OCI-LY7 (cell line): ENCODE data around the gene TPCN1. TPM values are rescaled to one million over a fixed set of nuclear protein-coding genes. Genes with fewer than 3 reads are reported as not detected.

ENCODE experiments used
- BruUV-seq: library from RNA; stranded (reverse); fragments of 400-500 nt; replicated peaks from 2 replicates; lab custom pipeline; 2021; lab: Mats Ljungman, UMichigan
- CTCF ChIA-PET: fragments of 300-600 bp; sonication (Branson Sonifier 250); formaldehyde crosslinking; loops from one replicate; lab custom pipeline; 2022; ENCODE audit warnings: antibody characterized with exemption; ENCODE audit not compliant: unreplicated experiment; lab: Charles Lee
- POLR2A ChIA-PET: fragments of 300-600 bp; sonication (Branson Sonifier 250); formaldehyde crosslinking; loops from one replicate; lab custom pipeline; 2022; ENCODE audit warnings: antibody characterized with exemption; lab: Charles Lee
- DNase-seq: peaks from one replicate; pipeline ENCODE4 v3.0.0-alpha.2; 2015; ENCODE audit warnings: low spot score
- H2AFZ ChIP-seq: fragments of 200-600 bp; sonication (generic), shearing (Covaris generic); 2 replicates; pipeline ENCODE4 v1.6.1; 2014; ENCODE audit warnings: mild to moderate bottlenecking, antibody characterized with exemption, low read length, moderate library complexity
- H3K27ac ChIP-seq: fragments of 200-600 bp; sonication (generic); 2 replicates; pipeline ENCODE4 v1.5.1; 2014; ENCODE audit warnings: mixed run types, low read depth, mild to moderate bottlenecking, moderate library complexity, low read length, inconsistent platforms; ENCODE audit not compliant: poor library complexity, severe bottlenecking
- H3K36me3 ChIP-seq: fragments of 200-600 bp; sonication (generic); 2 replicates; pipeline ENCODE4 v1.6.1; 2014; ENCODE audit warnings: mild to moderate bottlenecking, antibody characterized with exemption, low read length, moderate library complexity, mixed read lengths; ENCODE audit not compliant: insufficient read depth
- H3K4me1 ChIP-seq: fragments of 200-600 bp; sonication (generic); 2 replicates; pipeline ENCODE4 v1.5.1; 2014; ENCODE audit warnings: mild to moderate bottlenecking, low read length; ENCODE audit not compliant: insufficient read depth, poor library complexity, severe bottlenecking
- H3K4me2 ChIP-seq: fragments of 200-600 bp; sonication (generic); 2 replicates; pipeline ENCODE4 v1.6.1; 2014; ENCODE audit warnings: mild to moderate bottlenecking, low read length
- H3K4me3 ChIP-seq: fragments of 200-600 bp; sonication (generic); 2 replicates; pipeline ENCODE4 v1.5.1; 2014; ENCODE audit warnings: mild to moderate bottlenecking, low read depth, low read length; ENCODE audit not compliant: poor library complexity, severe bottlenecking
- H3K79me2 ChIP-seq: fragments of 200-600 bp; sonication (generic); 2 replicates; pipeline ENCODE4 v1.6.1; 2016; ENCODE audit warnings: low read depth, mild to moderate bottlenecking, low read length, moderate library complexity, mixed read lengths; ENCODE audit not compliant: insufficient read depth
- H3K9me2 ChIP-seq: fragments of 200-600 bp; sonication (generic); 2 replicates; pipeline ENCODE4 v1.6.1; 2016; ENCODE audit warnings: mild to moderate bottlenecking, low read length, mixed read lengths; ENCODE audit not compliant: insufficient read depth
- H3K9me3 ChIP-seq: fragments of 200-600 bp; sonication (generic); 2 replicates; pipeline ENCODE4 v1.6.1; 2014; ENCODE audit warnings: mild to moderate bottlenecking, mixed run types, low read length, mixed read lengths
- H4K20me1 ChIP-seq: fragments of 200-600 bp; sonication (generic); 2 replicates; pipeline ENCODE4 v1.6.1; 2014; ENCODE audit warnings: mild to moderate bottlenecking, antibody characterized with exemption, low read length, moderate library complexity, mixed read lengths; ENCODE audit not compliant: insufficient read depth
- EZH2phosphoT487 ChIP-seq: fragments of 200-600 bp; sonication (generic); IDR thresholded peaks from 2 replicates; pipeline ENCODE4 v1.6.1; 2018; ENCODE audit warnings: low read depth, borderline replicate concordance, mild to moderate bottlenecking, mixed run types, antibody characterized with exemption, low read length, moderate library complexity, mixed read lengths
- intact Hi-C: fragments of 100-400 bp; cut with micrococcal nuclease; formaldehyde crosslinking; loops from one replicate; pipeline ENCODE4 v1.10.0; 2022; ENCODE audit not compliant: unreplicated experiment
- total RNA-seq, 2 experiments: library from RNA; depleted of rRNA in 1 of 2; stranded (reverse); fragments of >200 nt in 1 of 2; shearing (Covaris generic) in 1 of 2; gene quantifications; 2 replicates each; pipeline ENCODE4 v1.2.3, GENCODE V29; 2014 to 2022
- TF ChIP-seq, protein P1 (sequence below): fragments of 200-600 bp; sonication (generic); conservative IDR thresholded peaks from 2 replicates; pipeline ENCODE4 v1.5.1; 2014; ENCODE audit warnings: mild to moderate bottlenecking, antibody characterized with exemption, low read length, moderate library complexity, mixed read lengths

The TPCN1 gene
- total RNA-seq, 2 experiments from 2014 or later = 96.0 to 160 TPM

DNA sequence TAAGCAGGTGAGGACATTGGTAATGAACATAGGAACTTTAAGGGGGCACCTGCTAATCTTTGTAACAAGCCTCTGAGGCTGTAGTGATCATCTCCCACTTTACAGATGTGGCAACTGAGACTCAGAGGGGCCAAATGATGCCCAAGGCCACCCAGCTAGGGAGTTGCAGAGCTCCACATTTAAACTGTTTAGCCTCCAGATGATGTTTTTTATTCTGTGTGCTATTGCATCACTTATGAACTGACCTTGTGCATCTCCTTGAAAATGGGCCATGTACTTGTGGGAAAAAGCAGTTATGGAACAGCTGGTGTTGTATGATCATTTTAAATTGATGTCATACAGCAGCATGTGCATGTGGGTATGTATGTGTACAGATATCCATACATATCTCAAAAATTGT lies 41.4 kb downstream of the TPCN1 start:
- ChIA-PET POLR2A (no interaction called here), CTCF (no interaction called here)
- Histone ChIP-seq H2AFZ (no peak overlapping the region), H3K36me3 (peaks cover 90% of the 10 kb centered on the region), H4K20me1 (no peaks in the 10 kb centered on the region), H3K9me3 (no peaks in the 10 kb centered on the region), H3K27ac (peak overlapping the region; percentile 59), H3K4me3 (no peak overlapping the region), H3K9me2 (no peaks in the 10 kb centered on the region), H3K4me2 (no peak overlapping the region), H3K4me1 (peaks cover 35% of the 10 kb centered on the region), H3K79me2 (peaks cover 14% of the 10 kb centered on the region; the same call in 1 of the 2 replicates)
- intact Hi-C loops = no loop called here
- DNase-seq = no peak
- TF ChIP-seq, protein P1, sequence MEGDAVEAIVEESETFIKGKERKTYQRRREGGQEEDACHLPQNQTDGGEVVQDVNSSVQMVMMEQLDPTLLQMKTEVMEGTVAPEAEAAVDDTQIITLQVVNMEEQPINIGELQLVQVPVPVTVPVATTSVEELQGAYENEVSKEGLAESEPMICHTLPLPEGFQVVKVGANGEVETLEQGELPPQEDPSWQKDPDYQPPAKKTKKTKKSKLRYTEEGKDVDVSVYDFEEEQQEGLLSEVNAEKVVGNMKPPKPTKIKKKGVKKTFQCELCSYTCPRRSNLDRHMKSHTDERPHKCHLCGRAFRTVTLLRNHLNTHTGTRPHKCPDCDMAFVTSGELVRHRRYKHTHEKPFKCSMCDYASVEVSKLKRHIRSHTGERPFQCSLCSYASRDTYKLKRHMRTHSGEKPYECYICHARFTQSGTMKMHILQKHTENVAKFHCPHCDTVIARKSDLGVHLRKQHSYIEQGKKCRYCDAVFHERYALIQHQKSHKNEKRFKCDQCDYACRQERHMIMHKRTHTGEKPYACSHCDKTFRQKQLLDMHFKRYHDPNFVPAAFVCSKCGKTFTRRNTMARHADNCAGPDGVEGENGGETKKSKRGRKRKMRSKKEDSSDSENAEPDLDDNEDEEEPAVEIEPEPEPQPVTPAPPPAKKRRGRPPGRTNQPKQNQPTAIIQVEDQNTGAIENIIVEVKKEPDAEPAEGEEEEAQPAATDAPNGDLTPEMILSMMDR = no peak
- TF ChIP-seq EZH2phosphoT487 = no peak
- no TSS peak for BruUV-seq

DNA sequence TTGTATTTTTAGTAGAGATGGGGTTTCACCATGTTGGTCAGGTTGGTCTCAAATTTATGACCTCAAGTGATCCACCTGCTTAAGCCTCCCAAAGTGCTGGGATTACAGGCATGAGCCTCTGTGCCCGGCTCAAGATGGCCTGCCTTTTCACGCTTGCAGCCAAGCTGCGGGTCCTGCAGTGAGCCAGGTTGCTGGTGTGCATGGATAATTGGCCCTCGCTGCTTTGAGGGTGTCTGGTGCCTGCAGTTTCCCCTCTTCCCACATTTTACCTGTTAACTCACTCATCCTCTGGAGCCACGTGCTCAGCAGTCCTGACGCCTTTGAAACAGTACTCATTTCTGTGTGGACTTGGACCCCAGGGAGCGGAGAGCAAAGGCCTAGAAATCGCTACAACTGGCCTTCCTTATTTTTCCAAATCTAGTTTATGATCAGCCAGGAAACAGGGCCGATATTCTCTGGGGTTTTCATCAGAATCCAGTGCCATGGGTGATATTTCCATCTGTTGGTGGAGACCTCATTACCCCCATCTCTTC lies 42.2 kb downstream of the TPCN1 start:
- intact Hi-C loops = no loop called here
- H3K27ac ChIP-seq = no peak overlapping the region

More for the DNA sequence above, 42.2 kb downstream of the TPCN1 start:
- TF ChIP-seq, protein P1 = no peak
- TF ChIP-seq EZH2phosphoT487 = no peak
- DNase-seq = no peak
- Histone ChIP-seq H3K4me1 (peaks cover 35% of the 10 kb centered on the region), H3K9me2 (no peaks in the 10 kb centered on the region), H2AFZ (no peak overlapping the region), H3K79me2 (peaks cover 14% of the 10 kb centered on the region; the same call in 1 of the 2 replicates), H4K20me1 (no peaks in the 10 kb centered on the region), H3K4me3 (no peak overlapping the region), H3K9me3 (no peaks in the 10 kb centered on the region), H3K4me2 (no peak overlapping the region), H3K36me3 (peaks cover 95% of the 10 kb centered on the region)
- CTCF ChIA-PET = no interaction called here
- POLR2A ChIA-PET = no interaction called here
- BruUV-seq = no TSS peak
